LNCAP (cell line): Measurements from ENCODE around the gene PINK1.

Experiments
- CTCF ChIP-seq: fragments of 450-650 bp; IDR thresholded peaks from 2 replicates; pipeline ENCODE4 v1.5.1; 2017; ENCODE audit warnings: mild to moderate bottlenecking

The PINK1 gene

GRCh38 chr1:20652300-20652699, 19.0 kb downstream of the PINK1 start:
- TF ChIP-seq CTCF, result no peak

- no peak for TF ChIP-seq CTCF
Measured at GRCh38 chr1:20654104-20654690, 20.9 kb downstream of the PINK1 start.

- TF ChIP-seq CTCF, result no peak
Measured at GRCh38 chr1:20657024-20657423, 23.8 kb downstream of the PINK1 start.

GRCh38 chr1:20658166-20658915, 25.1 kb downstream of the PINK1 start:
- TF ChIP-seq CTCF, result no peak

GRCh38 chr1:20660363-20660762, 27.1 kb downstream of the PINK1 start:
- no peak for TF ChIP-seq CTCF

- no peak for TF ChIP-seq CTCF
Measured at GRCh38 chr1:20660847-20661206, 27.6 kb downstream of the PINK1 start.

GRCh38 chr1:20661207-20662109, 28.2 kb downstream of the PINK1 start, which contains the start of gene DDOST:
DDOST (minus strand) TSS chr1:20661369; CDS start chr1:20661350, 19 bp downstream.
- TF ChIP-seq CTCF, result 0 out of 2 replicates have a peak, but pooled peaks have one; percentile 10
